ENCODE measurements around the gene MTX3.

Gene MTX3

DNA sequence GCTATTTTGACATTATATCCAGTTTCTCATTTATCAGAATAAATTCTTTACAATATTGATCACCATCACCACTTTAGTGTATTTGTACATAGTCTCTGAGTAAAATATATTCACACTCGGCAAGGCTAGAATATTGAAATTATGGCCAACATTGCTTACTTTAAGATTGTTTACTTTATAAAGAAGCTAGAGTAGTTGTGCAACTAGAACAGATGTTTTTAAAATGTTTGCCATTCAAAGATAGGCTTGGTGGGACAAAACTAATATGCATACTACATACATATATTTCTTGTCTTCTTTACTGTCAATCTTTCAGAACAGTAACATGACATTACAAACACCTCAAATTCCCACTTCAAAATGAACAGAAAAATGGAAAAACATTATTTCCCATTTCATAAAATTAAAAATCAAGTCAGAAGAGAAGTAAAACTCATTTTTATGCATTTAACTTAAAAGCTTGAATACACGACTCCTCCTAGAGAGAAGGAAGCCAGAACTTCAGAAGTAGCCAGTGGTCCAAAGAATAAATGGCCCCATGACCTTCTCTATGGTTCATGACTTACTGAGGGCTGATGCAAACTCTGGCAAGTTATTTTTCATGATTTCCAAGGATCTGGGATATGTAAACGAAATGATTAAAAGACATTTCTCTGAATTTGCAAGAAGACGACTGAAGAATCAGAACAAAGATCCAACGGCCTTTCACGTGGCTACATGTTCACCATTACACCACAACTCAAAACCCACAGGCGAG, 14.1 kb downstream of the MTX3 start:
- no peak for DNase-seq (ENCODE audit: extremely low spot score)
- TF ChIP-seq L3MBTL2 (conservative IDR thresholded peaks at IDR 0.05) (no peak), HDGF (IDR thresholded peaks at IDR 0.05; ENCODE audit: borderline replicate concordance) (no peak), FOXK2 (IDR thresholded peaks at IDR 0.05) (no peak), BHLHE40 (IDR thresholded peaks at IDR 0.05; ENCODE audit: borderline replicate concordance) (no peak), FOXM1 (IDR thresholded peaks at IDR 0.05; ENCODE audit: borderline replicate concordance) (no peak), ELF4 (IDR thresholded peaks at IDR 0.05) (no peak), LEF1 (IDR thresholded peaks at IDR 0.05; ENCODE audit: borderline replicate concordance) (no peak), SUZ12 (IDR thresholded peaks at IDR 0.05) (no peak)
- TF ChIP-seq, protein P1, sequence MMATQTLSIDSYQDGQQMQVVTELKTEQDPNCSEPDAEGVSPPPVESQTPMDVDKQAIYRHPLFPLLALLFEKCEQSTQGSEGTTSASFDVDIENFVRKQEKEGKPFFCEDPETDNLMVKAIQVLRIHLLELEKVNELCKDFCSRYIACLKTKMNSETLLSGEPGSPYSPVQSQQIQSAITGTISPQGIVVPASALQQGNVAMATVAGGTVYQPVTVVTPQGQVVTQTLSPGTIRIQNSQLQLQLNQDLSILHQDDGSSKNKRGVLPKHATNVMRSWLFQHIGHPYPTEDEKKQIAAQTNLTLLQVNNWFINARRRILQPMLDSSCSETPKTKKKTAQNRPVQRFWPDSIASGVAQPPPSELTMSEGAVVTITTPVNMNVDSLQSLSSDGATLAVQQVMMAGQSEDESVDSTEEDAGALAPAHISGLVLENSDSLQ (IDR thresholded peaks at IDR 0.05) = no peak
- ChIA-PET POLR2A (no interaction called here), CTCF (interaction anchor here (0.6 kb wide), 1 partner anchor 207 kb away, joined by 4 read pairs; no protein-coding TSS in a partner anchor)

DNA sequence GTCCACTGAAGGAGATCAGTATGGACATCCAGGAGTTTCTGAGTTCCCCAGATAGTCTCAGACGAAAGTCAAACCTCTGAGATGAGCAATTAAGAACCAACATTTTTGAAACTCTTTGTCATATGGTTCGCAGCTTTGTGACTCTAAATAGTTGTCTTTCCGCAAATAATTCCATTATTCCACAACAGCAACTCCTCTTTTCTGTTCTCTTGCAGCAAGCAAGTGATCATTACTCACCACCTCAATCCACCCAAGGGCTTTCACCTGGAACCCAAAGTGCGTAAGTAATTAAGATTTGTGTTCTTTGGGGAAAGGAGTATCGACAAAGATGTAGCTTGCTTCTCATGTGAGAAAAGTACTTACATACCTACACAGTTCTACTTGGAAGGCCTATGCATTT, 15.6 kb downstream of the MTX3 start:
- CTCF ChIA-PET = no interaction called here
- POLR2A ChIA-PET = interaction anchor here (1.8 kb wide), 1 partner anchor 16 kb away, joined by 5 read pairs; the partner anchor contains the start of gene MTX3
- TF ChIP-seq HDGF (IDR thresholded peaks at IDR 0.05; ENCODE audit: borderline replicate concordance) = no peak
- TF ChIP-seq CTBP1 (IDR thresholded peaks at IDR 0.05; ENCODE audit: borderline replicate concordance) = no peak
- no peak for TF ChIP-seq ARNT (IDR thresholded peaks at IDR 0.05)
- TF ChIP-seq ZNF384 (IDR thresholded peaks at IDR 0.05) = no peak
- TF ChIP-seq FOXA1 (IDR thresholded peaks at IDR 0.05) = no peak
- TF ChIP-seq, protein P1 (IDR thresholded peaks at IDR 0.05) = no peak
- TF ChIP-seq TARDBP (IDR thresholded peaks at IDR 0.05) = no peak
- no peak for DNase-seq (ENCODE audit: extremely low spot score)

DNA sequence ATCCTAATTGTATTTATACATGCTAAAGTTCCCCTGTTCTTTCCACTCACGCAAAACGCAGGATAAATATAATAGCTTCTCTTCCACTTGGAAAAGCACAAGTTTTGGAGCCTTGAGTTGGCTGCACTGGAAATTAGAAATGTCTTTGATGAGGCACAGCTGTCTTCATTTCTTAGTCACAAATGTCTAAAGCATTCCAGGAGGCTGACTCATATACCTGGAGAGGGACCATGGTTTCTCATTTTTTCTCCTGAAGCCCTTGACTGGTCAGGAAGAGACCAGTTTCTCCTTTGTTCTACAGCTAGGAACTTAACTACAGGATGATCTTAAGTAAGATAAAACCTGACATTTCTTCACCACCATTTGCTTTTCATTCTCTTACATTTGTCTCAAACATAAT, 16.2 kb downstream of the MTX3 start:
- no peak for DNase-seq (ENCODE audit: extremely low spot score)
- TF ChIP-seq SUZ12 (IDR thresholded peaks at IDR 0.05) (no peak), FOXM1 (IDR thresholded peaks at IDR 0.05; ENCODE audit: borderline replicate concordance) (no peak), SP1 (IDR thresholded peaks at IDR 0.05) (no peak), BHLHE40 (IDR thresholded peaks at IDR 0.05; ENCODE audit: borderline replicate concordance) (no peak), LEF1 (IDR thresholded peaks at IDR 0.05; ENCODE audit: borderline replicate concordance) (no peak), L3MBTL2 (conservative IDR thresholded peaks at IDR 0.05) (no peak), ZNF384 (IDR thresholded peaks at IDR 0.05) (no peak), FOXA1 (IDR thresholded peaks at IDR 0.05) (no peak), CTBP1 (IDR thresholded peaks at IDR 0.05; ENCODE audit: borderline replicate concordance) (no peak), ELF4 (IDR thresholded peaks at IDR 0.05) (no peak), ARNT (IDR thresholded peaks at IDR 0.05) (no peak), NFRKB (IDR thresholded peaks at IDR 0.05) (no peak)
- CTCF ChIA-PET = no interaction called here
- POLR2A ChIA-PET = interaction anchor here (1.8 kb wide), 1 partner anchor 16 kb away, joined by 5 read pairs; the partner anchor contains the start of gene MTX3

DNA sequence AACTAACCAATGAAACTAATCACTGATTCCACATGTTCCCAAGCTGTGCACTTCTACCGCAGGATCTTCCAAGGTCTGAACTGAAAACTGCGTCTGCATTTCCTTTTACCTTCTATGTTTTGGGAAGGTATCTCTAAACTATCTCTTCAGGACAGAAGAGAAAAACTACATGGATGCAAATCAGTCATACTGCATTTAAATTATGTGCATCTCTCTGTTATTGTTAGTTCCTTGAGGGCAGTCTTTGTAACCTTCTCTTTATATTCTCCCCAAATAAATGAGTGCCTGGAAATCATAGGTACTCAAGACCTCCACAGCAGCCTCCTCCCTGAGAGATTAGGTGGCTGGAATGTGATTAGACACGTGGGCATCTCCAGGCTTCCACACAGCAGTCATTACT, 17.1 kb downstream of the MTX3 start:
- ChIA-PET CTCF (no interaction called here), POLR2A (no interaction called here)
- TF ChIP-seq L3MBTL2 (conservative IDR thresholded peaks at IDR 0.05) (no peak), SP1 (IDR thresholded peaks at IDR 0.05) (no peak)
- DNase-seq (ENCODE audit: extremely low spot score) = no peak

DNA sequence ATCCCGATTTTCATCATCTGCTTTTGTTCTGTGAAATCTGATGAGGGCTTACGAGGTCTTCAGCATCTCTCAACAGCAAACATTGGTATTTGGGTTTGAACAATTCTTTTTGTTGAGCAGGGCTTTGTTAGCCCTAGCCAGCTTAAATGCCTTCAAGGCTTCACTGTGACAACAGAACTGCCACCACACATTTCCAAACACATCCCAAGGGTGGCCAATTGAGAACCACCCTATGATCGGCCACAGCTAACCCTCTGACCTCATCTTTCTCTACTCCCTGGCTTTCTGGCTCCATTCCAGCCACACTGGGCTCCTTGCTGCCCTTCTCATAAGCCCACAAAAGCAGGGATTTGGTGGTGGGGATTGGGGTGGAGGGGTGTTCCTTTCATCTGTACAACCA, 17.6 kb downstream of the MTX3 start:
- ChIA-PET CTCF (no interaction called here), POLR2A (no interaction called here)
- no peak for TF ChIP-seq FOXM1 (IDR thresholded peaks at IDR 0.05; ENCODE audit: borderline replicate concordance)
- TF ChIP-seq LEF1 (IDR thresholded peaks at IDR 0.05; ENCODE audit: borderline replicate concordance) = no peak
- TF ChIP-seq ZNF384 (IDR thresholded peaks at IDR 0.05) = no peak
- no peak for TF ChIP-seq SUZ12 (IDR thresholded peaks at IDR 0.05)
- TF ChIP-seq L3MBTL2 (conservative IDR thresholded peaks at IDR 0.05) = no peak
- DNase-seq (ENCODE audit: extremely low spot score) = no peak

DNA sequence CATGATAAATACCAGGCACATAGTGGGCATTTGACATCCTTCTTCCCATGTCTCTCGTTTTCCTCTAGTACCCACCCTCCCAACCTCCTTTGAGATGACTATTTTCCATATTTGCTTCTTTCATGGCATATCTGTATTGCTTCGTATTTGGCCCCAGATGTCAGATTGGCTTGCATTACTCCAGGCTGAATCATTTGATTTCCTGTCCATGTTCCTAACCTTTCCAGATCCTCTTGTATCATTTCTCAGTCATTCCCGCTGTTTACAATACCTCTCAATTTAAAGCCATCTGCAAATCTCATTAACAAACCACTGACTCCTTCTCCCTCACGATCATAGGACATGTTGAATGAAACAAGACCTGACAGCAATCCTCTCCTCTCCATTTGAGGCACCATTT, 19.9 kb downstream of the MTX3 start:
- no peak for DNase-seq (ENCODE audit: extremely low spot score)
- ChIA-PET POLR2A (no interaction called here), CTCF (no interaction called here)
- TF ChIP-seq ZNF384 (IDR thresholded peaks at IDR 0.05) (no peak), FOXM1 (IDR thresholded peaks at IDR 0.05; ENCODE audit: borderline replicate concordance) (no peak), FOXK2 (IDR thresholded peaks at IDR 0.05) (no peak), CTBP1 (IDR thresholded peaks at IDR 0.05; ENCODE audit: borderline replicate concordance) (no peak), ELF4 (IDR thresholded peaks at IDR 0.05) (no peak), FOXA1 (IDR thresholded peaks at IDR 0.05) (no peak), BHLHE40 (IDR thresholded peaks at IDR 0.05; ENCODE audit: borderline replicate concordance) (no peak), ARNT (IDR thresholded peaks at IDR 0.05) (no peak), NFRKB (IDR thresholded peaks at IDR 0.05) (no peak), SUZ12 (IDR thresholded peaks at IDR 0.05) (no peak), TARDBP (IDR thresholded peaks at IDR 0.05) (no peak), SP1 (IDR thresholded peaks at IDR 0.05) (no peak), HDGF (IDR thresholded peaks at IDR 0.05; ENCODE audit: borderline replicate concordance) (no peak), LEF1 (IDR thresholded peaks at IDR 0.05; ENCODE audit: borderline replicate concordance) (no peak), L3MBTL2 (conservative IDR thresholded peaks at IDR 0.05) (no peak)
- TF ChIP-seq, protein P1 (IDR thresholded peaks at IDR 0.05) = no peak

Measured in HEK293T (cell line).